ENCODE measurements around the gene C9orf78. TPM values are rescaled to one million over a fixed set of nuclear protein-coding genes. Genes with fewer than 3 reads are reported as not detected.

The C9orf78 gene
- total RNA-seq, 1 experiment from 2014 or later: 42.4 TPM

GRCh38 chr9:129878291-129878690 is 43.2 kb upstream of the C9orf78 start:
- no TSS peak for BruUV-seq (replicated peaks)
- no peak overlapping the region for H2AFZ ChIP-seq (ENCODE audit: low read length)
- no peaks in the 10 kb centered on the region for H3K9me2 ChIP-seq (replicated peaks; ENCODE audit: low read length)
- no peaks in the 10 kb centered on the region for H3K27me3 ChIP-seq (ENCODE audit: low read length)
- H4K20me1 ChIP-seq (ENCODE audit: low read length): no peaks in the 10 kb centered on the region
- no peaks in the 10 kb centered on the region for H3K9me3 ChIP-seq (ENCODE audit: low read length)
- no peak overlapping the region for H3K9ac ChIP-seq (ENCODE audit: low read length)
- DNase-seq (no peak), ATAC-seq (no peak)
- ChIA-PET POLR2A (ENCODE audit: unreplicated experiment) (no interaction called here), CTCF (no interaction called here)
- H3K79me2 ChIP-seq (ENCODE audit: low read length): no peaks in the 10 kb centered on the region
- no peak overlapping the region for H3K27ac ChIP-seq (ENCODE audit: low read length)
- intact Hi-C loops (cut with micrococcal nuclease): no loop called here
- H3K4me1 ChIP-seq (ENCODE audit: insufficient read depth, low read length): no peaks in the 10 kb centered on the region
- no peaks in the 10 kb centered on the region for H3K36me3 ChIP-seq (ENCODE audit: low read depth, low read length)
- no peaks in the 10 kb centered on the region for H3F3A ChIP-seq (ENCODE audit: low read length, unreplicated experiment)
- H3K4me2 ChIP-seq (ENCODE audit: low read length): no peak overlapping the region
- no peak overlapping the region for H3K4me3 ChIP-seq (ENCODE audit: low read length)
- no peak for TF ChIP-seq CTCF (conservative IDR thresholded peaks at IDR 0.05; ENCODE audit: low read depth, low read length)
- TF ChIP-seq EZH2 (IDR thresholded peaks at IDR 0.05; ENCODE audit: low read length, unreplicated experiment): no peak
- TF ChIP-seq EZH2phosphoT487 (IDR thresholded peaks at IDR 0.05; ENCODE audit: borderline replicate concordance, low read length): no peak

GRCh38 chr9:129876815-129877214 is 41.7 kb upstream of the C9orf78 start:
- H3K27me3 ChIP-seq (ENCODE audit: low read length): no peaks in the 10 kb centered on the region
- CTCF ChIA-PET: no interaction called here
- no peak for ATAC-seq
- H2AFZ ChIP-seq (ENCODE audit: low read length): no peak overlapping the region
- no peaks in the 10 kb centered on the region for H3K79me2 ChIP-seq (ENCODE audit: low read length)
- no peak overlapping the region for H3K4me2 ChIP-seq (ENCODE audit: low read length)
- no peaks in the 10 kb centered on the region for H3K4me1 ChIP-seq (ENCODE audit: insufficient read depth, low read length)
- no TSS peak for BruUV-seq (replicated peaks)
- no peak for DNase-seq
- intact Hi-C loops (cut with micrococcal nuclease): no loop called here
- H3K9me2 ChIP-seq (replicated peaks; ENCODE audit: low read length): no peaks in the 10 kb centered on the region
- POLR2A ChIA-PET (ENCODE audit: unreplicated experiment): no interaction called here
- H4K20me1 ChIP-seq (ENCODE audit: low read length): no peaks in the 10 kb centered on the region
- no peaks in the 10 kb centered on the region for H3K36me3 ChIP-seq (ENCODE audit: low read depth, low read length)
- H3K27ac ChIP-seq (ENCODE audit: low read length): no peak overlapping the region
- no peaks in the 10 kb centered on the region for H3F3A ChIP-seq (ENCODE audit: low read length, unreplicated experiment)
- H3K9ac ChIP-seq (ENCODE audit: low read length): no peak overlapping the region
- H3K9me3 ChIP-seq (ENCODE audit: low read length): no peaks in the 10 kb centered on the region
- TF ChIP-seq EZH2phosphoT487 (IDR thresholded peaks at IDR 0.05; ENCODE audit: borderline replicate concordance, low read length): no peak
- TF ChIP-seq EZH2 (IDR thresholded peaks at IDR 0.05; ENCODE audit: low read length, unreplicated experiment): no peak
- no peak for TF ChIP-seq CTCF (conservative IDR thresholded peaks at IDR 0.05; ENCODE audit: low read depth, low read length)
- H3K4me3 ChIP-seq (ENCODE audit: low read length): no peak overlapping the region

- Histone ChIP-seq H3K36me3 (ENCODE audit: low read depth, low read length) (no peaks in the 10 kb centered on the region), H3K27me3 (ENCODE audit: low read length) (no peaks in the 10 kb centered on the region), H3K4me1 (ENCODE audit: insufficient read depth, low read length) (no peaks in the 10 kb centered on the region), H4K20me1 (ENCODE audit: low read length) (no peaks in the 10 kb centered on the region), H3K79me2 (ENCODE audit: low read length) (no peaks in the 10 kb centered on the region), H3K4me3 (ENCODE audit: low read length) (no peak overlapping the region), H3K27ac (ENCODE audit: low read length) (no peak overlapping the region), H2AFZ (ENCODE audit: low read length) (no peak overlapping the region), H3K9me3 (ENCODE audit: low read length) (no peaks in the 10 kb centered on the region), H3K9ac (ENCODE audit: low read length) (no peak overlapping the region), H3F3A (ENCODE audit: low read length, unreplicated experiment) (no peaks in the 10 kb centered on the region), H3K9me2 (replicated peaks; ENCODE audit: low read length) (no peaks in the 10 kb centered on the region), H3K4me2 (ENCODE audit: low read length) (no peak overlapping the region)
- TF ChIP-seq CTCF (conservative IDR thresholded peaks at IDR 0.05; ENCODE audit: low read depth, low read length): no peak
- no peak for TF ChIP-seq EZH2phosphoT487 (IDR thresholded peaks at IDR 0.05; ENCODE audit: borderline replicate concordance, low read length)
- TF ChIP-seq EZH2 (IDR thresholded peaks at IDR 0.05; ENCODE audit: low read length, unreplicated experiment): no peak
- DNase-seq: no peak
- no peak for ATAC-seq
- intact Hi-C loops (cut with micrococcal nuclease): no loop called here
- BruUV-seq (replicated peaks): no TSS peak
- POLR2A ChIA-PET (ENCODE audit: unreplicated experiment): no interaction called here
- CTCF ChIA-PET: no interaction called here
Observed at GRCh38 chr9:129875687-129876395, 40.8 kb upstream of the C9orf78 start.

Measured in PC-3 (cell line).